MG63 (cell line): ENCODE measurements around the gene TTC1. TPM values are rescaled to one million over a fixed set of nuclear protein-coding genes. Genes with fewer than 3 reads are reported as not detected.
"Not testable (repeated sequence)": the region's sequence is repeated elsewhere in the genome, so short reads cannot be mapped to it uniquely, and the experiment has no call there.

Experiments
- DNase-seq: peaks from one replicate; pipeline ENCODE4 v3.0.0-alpha.2; 2020
- H3K27me3 ChIP-seq: fragments of 250-450 bp; sonication (Bioruptor Pico); 2 replicates; pipeline ENCODE4 v1.5.1; 2020; ENCODE audit warnings: mild to moderate bottlenecking, moderate library complexity
- H3K36me3 ChIP-seq: fragments of 250-450 bp; sonication (Bioruptor Pico); 2 replicates; pipeline ENCODE4 v1.5.1; 2020; ENCODE audit warnings: mild to moderate bottlenecking, moderate library complexity
- H3K4me3 ChIP-seq: fragments of 250-450 bp; sonication (Bioruptor Pico); 2 replicates; pipeline ENCODE4 v1.5.1; 2020; ENCODE audit warnings: mild to moderate bottlenecking, moderate library complexity
- H3K9me3 ChIP-seq: fragments of 250-450 bp; sonication (Bioruptor Pico); 2 replicates; pipeline ENCODE4 v1.5.1; 2020; ENCODE audit warnings: mild to moderate bottlenecking, moderate library complexity
- total RNA-seq: library from RNA; depleted of rRNA; stranded (reverse); fragments of >200 nt; shearing (Covaris generic); gene quantifications from 2 replicates; pipeline ENCODE4 v1.2.3, GENCODE V29; 2014; ENCODE audit warnings: low replicate concordance

Gene TTC1
- total RNA-seq, 1 experiment from 2014 or later = 59.6 TPM

- Histone ChIP-seq H3K36me3 (no peaks in the 10 kb centered on the region), H3K4me3 (peak overlapping the region; percentile 38), H3K9me3 (peaks cover 3% of the 10 kb centered on the region; the same call in 1 of the 2 replicates), H3K27me3 (no peaks in the 10 kb centered on the region)
- peak; percentile 77 for DNase-seq
Observed at GRCh38 chr5:159987031-159987674, 21.8 kb upstream of the TTC1 start.

DNA sequence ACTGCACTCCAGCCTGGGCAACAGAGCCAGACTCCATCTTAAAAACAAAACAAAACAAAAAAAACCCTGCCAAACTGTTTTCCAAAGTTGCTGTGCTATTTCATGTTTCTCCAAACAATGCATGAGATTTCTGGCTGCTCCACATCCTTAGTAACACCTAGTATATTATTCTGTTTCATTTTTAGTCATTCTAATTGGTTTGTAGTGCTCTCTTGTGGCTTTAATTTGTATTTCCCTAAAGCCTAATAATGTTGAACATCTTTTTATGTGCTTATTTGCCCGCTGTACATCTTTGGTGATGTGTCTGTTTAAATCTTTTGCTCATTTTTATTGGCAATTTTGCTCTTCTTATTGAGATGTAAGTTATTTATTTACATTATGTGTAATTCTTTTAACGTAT lies 18.4 kb upstream of the TTC1 start:
- Histone ChIP-seq H3K27me3 (no peaks in the 10 kb centered on the region), H3K9me3 (peaks cover 9% of the 10 kb centered on the region), H3K4me3 (no peak overlapping the region), H3K36me3 (no peaks in the 10 kb centered on the region)
- DNase-seq = no peak

GRCh38 chr5:159992566-159992965 lies 16.4 kb upstream of the TTC1 start:
- H3K27me3 ChIP-seq = no peaks in the 10 kb centered on the region
- peaks cover 9% of the 10 kb centered on the region for H3K9me3 ChIP-seq
- no peak for DNase-seq
- no peak overlapping the region for H3K4me3 ChIP-seq
- no peaks in the 10 kb centered on the region for H3K36me3 ChIP-seq

DNA sequence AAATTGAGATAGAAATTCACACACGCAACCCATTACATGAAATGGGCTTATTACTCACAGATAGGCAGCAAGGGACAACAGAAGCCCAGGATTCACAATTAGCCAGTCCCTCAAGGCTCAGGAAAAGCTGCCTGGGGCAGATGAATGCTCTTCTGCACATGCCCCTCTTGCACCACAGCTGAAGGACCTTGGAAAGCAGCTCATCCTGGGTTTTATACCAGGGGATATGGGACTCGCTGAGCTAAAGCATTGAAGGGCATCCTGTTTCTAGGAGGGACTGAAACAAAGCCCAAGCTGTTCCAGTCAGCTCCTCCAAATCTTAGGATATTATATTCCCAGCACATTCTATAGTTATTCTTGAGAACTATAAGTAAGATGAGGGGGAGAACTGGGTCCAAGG lies 15.7 kb upstream of the TTC1 start:
- DNase-seq = no peak
- Histone ChIP-seq H3K4me3 (no peak overlapping the region), H3K36me3 (no peaks in the 10 kb centered on the region), H3K27me3 (no peaks in the 10 kb centered on the region), H3K9me3 (peaks cover 8% of the 10 kb centered on the region)

- DNase-seq = no peak
- 0 out of 2 replicates have a peak, but pooled peaks cover 2% of the 10 kb centered on the region for H3K27me3 ChIP-seq
Observed at GRCh38 chr5:159995907-159996306, 13.0 kb upstream of the TTC1 start.

GRCh38 chr5:160001457-160001856 lies 7.5 kb upstream of the TTC1 start:
- Histone ChIP-seq H3K27me3 (0 out of 2 replicates have a peak, but pooled peaks cover 2% of the 10 kb centered on the region), H3K4me3 (no peak overlapping the region), H3K36me3 (no peaks in the 10 kb centered on the region), H3K9me3 (no peaks in the 10 kb centered on the region)
- no peak for DNase-seq

More at GRCh38 chr5:159995907-159996306, 13.0 kb upstream of the TTC1 start:
- no peaks in the 10 kb centered on the region for H3K36me3 ChIP-seq
- no peak overlapping the region for H3K4me3 ChIP-seq
- peaks cover 5% of the 10 kb centered on the region for H3K9me3 ChIP-seq

GRCh38 chr5:160007514-160007913 lies 1.4 kb upstream of the TTC1 start:
- Histone ChIP-seq H3K4me3 (no peak overlapping the region), H3K36me3 (peaks cover 19% of the 10 kb centered on the region), H3K27me3 (no peaks in the 10 kb centered on the region), H3K9me3 (no peaks in the 10 kb centered on the region)
- no peak for DNase-seq

GRCh38 chr5:160008529-160008876 lies 436 bp upstream of the TTC1 start:
- not testable (repeated sequence) for H3K27me3 ChIP-seq, H3K9me3 ChIP-seq, DNase-seq
- peak overlapping the region; percentile 84 for H3K4me3 ChIP-seq
- H3K36me3 ChIP-seq = peaks cover 25% of the 10 kb centered on the region

DNA sequence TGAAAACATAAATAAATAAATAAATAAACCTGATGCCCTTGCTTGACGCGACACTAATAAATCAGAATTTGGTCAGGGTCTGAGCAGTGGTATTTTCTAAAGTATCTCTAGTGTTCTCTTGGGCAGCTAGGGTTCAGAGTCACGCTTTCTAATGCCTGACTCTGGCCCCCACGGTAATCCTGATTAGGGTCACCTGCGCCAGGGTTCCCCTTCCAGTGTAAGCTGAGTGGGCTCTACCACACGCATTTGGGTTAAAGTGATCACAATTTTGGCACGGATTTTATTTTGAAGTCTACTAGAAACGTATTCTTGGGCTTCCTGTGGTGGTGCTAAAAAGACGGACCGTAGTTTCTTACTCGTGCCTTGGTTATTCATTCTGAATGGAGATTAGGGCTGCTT lies 651 bp downstream of the TTC1 start:
- Histone ChIP-seq H3K4me3 (peak overlapping the region; percentile 84), H3K27me3 (no peaks in the 10 kb centered on the region), H3K36me3 (peaks cover 30% of the 10 kb centered on the region), H3K9me3 (no peaks in the 10 kb centered on the region)
- no peak for DNase-seq

GRCh38 chr5:160011471-160011870 lies 2.5 kb downstream of the TTC1 start:
- DNase-seq = no peak
- H3K4me3 ChIP-seq = no peak overlapping the region
- H3K9me3 ChIP-seq = no peaks in the 10 kb centered on the region
- no peaks in the 10 kb centered on the region for H3K27me3 ChIP-seq
- H3K36me3 ChIP-seq = peaks cover 44% of the 10 kb centered on the region

GRCh38 chr5:160014197-160014596 lies 5.3 kb downstream of the TTC1 start:
- not testable (repeated sequence) for H3K4me3 ChIP-seq, H3K27me3 ChIP-seq
- H3K36me3 ChIP-seq = peaks cover 60% of the 10 kb centered on the region

GRCh38 chr5:160018945-160019625 lies 10.1 kb downstream of the TTC1 start:
- DNase-seq = no peak
- Histone ChIP-seq H3K4me3 (no peak overlapping the region), H3K9me3 (no peaks in the 10 kb centered on the region), H3K27me3 (no peaks in the 10 kb centered on the region), H3K36me3 (peaks cover 59% of the 10 kb centered on the region)

More at GRCh38 chr5:160014197-160014596, 5.3 kb downstream of the TTC1 start:
- DNase-seq, H3K9me3 ChIP-seq: not testable (repeated sequence)

DNA sequence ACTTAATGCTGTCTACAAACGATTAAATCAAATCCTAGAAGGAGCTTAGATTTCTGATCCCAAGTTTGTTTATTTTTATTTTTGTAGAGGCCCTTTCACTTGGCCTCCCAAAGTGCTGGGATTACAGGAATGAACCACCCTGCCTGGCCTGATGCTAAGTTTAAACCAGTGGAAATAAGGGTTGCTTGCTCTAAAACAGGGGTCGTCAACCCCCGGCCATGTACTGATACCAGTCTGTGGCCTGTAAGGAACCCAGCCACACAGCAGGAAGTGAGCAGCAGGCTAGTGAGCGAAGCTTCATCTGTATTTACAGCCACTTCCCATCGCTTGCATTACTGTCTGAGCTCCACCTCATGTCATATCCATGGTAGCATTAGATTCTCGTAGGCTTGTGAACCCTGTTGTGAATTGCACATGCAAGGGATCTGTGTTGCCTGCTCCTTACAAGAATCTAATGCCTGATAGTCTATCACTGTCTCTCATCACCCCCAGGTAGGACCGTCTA lies 11.4 kb downstream of the TTC1 start:
- Histone ChIP-seq H3K9me3 (no peaks in the 10 kb centered on the region), H3K4me3 (no peak overlapping the region), H3K27me3 (no peaks in the 10 kb centered on the region), H3K36me3 (peaks cover 62% of the 10 kb centered on the region)
- no peak for DNase-seq

DNA sequence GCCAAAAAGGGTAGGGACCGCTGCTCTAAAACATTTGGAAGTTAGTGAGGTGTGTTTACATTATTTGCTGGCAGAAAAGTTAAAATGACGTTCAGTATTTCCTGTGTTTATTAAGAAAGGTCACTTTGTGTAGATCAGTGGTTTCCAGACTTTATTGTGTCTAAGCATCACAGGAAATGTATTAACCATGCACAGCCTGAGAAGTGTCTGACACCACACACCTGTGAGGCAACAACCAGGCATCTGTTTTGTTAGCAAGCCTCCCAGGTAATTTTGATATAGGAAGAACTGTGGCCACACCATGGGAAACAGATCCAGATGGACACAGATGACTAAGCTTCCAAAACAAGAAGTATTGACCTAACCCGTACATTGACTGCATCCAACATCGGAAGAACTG lies 12.0 kb downstream of the TTC1 start:
- no peak for DNase-seq
- H3K4me3 ChIP-seq = no peak overlapping the region
- no peaks in the 10 kb centered on the region for H3K27me3 ChIP-seq
- H3K9me3 ChIP-seq = no peaks in the 10 kb centered on the region
- H3K36me3 ChIP-seq = peaks cover 64% of the 10 kb centered on the region

DNA sequence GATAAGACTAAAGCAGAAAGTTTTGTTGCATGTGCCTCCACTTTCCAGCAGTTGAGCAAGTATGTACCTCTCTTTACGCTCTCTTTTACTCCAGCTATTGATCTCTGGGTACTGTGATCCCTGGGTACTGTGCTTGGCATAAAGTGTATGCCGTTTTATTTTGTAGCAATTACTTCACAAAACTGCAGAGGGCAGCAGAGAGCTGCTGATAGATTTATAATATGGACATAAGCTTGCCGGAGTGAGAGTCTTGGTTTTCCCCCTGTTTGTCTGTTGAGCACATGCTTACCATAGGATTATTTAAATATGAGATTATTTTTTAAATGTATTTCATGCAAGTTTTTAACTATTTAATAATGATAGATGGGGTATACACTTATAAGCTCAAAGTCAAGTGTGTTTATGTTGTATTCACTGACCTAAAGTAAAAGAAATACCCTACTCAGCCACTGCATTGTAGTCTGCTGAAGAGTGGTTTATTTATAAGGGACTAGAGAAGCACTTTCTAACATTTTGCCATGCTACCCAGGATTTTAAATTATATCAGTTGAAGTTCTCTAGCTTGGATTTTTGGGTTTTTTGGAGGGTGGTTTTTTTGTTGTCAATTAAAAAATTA lies 13.0 kb downstream of the TTC1 start:
- Histone ChIP-seq H3K4me3 (no peak overlapping the region), H3K9me3 (no peaks in the 10 kb centered on the region), H3K36me3 (peaks cover 62% of the 10 kb centered on the region), H3K27me3 (no peaks in the 10 kb centered on the region)
- peak; percentile 23 for DNase-seq

GRCh38 chr5:160023007-160023907 lies 14.3 kb downstream of the TTC1 start:
- Histone ChIP-seq H3K27me3 (no peaks in the 10 kb centered on the region), H3K9me3 (no peaks in the 10 kb centered on the region), H3K4me3 (no peak overlapping the region), H3K36me3 (peaks cover 65% of the 10 kb centered on the region)
- DNase-seq = no peak
